GM23338 (cell line): Measurements from ENCODE around the gene ARPP21. TPM values are rescaled to one million over a fixed set of nuclear protein-coding genes. Genes with fewer than 3 reads are reported as not detected.

Source experiments
- ATAC-seq: fragments of 200-7000 bp; cut with Tn5 transposase; 3 replicates; pipeline ENCODE4 v1.9.1; 2020
- DNase-seq: peaks from one replicate; pipeline ENCODE4 v3.0.0-alpha.2; 2015; ENCODE audit warnings: low spot score
- H2AFZ ChIP-seq: fragments of 200-600 bp; sonication (generic); 2 replicates; pipeline ENCODE4 v1.8.0; 2016; ENCODE audit warnings: antibody characterized with exemption, mild to moderate bottlenecking, moderate library complexity
- H3F3A ChIP-seq: fragments of 200-600 bp; sonication (generic); replicated peaks from 2 replicates; pipeline ENCODE4 v1.8.0; 2017; ENCODE audit warnings: antibody characterized with exemption, mixed run types, low read depth
- H3K27ac ChIP-seq: fragments of 200-600 bp; sonication (generic); 2 replicates; pipeline ENCODE4 v1.6.1; 2016; ENCODE audit warnings: low read depth
- H3K27me3 ChIP-seq: fragments of 200-600 bp; sonication (generic); 2 replicates; pipeline ENCODE4 v1.8.0; 2016; ENCODE audit warnings: mild to moderate bottlenecking, mixed run types, moderate library complexity; ENCODE audit not compliant: insufficient read depth
- H3K36me3 ChIP-seq: fragments of 200-600 bp; sonication (generic); 2 replicates; pipeline ENCODE4 v1.8.0; 2016; ENCODE audit warnings: mild to moderate bottlenecking; ENCODE audit not compliant: insufficient read depth
- H3K4me1 ChIP-seq: fragments of 200-600 bp; sonication (generic); 2 replicates; pipeline ENCODE4 v1.8.0; 2016; ENCODE audit warnings: mild to moderate bottlenecking, moderate library complexity; ENCODE audit not compliant: insufficient read depth
- H3K4me2 ChIP-seq: fragments of 200-600 bp; sonication (generic); 2 replicates; pipeline ENCODE4 v1.7.1; 2017; ENCODE audit warnings: mixed run types
- H3K4me3 ChIP-seq: fragments of 200-600 bp; sonication (generic); 2 replicates; pipeline ENCODE4 v1.6.1; 2016; ENCODE audit warnings: mixed run types
- H3K79me2 ChIP-seq: fragments of 200-600 bp; sonication (generic); replicated peaks from 2 replicates; pipeline ENCODE4 v1.8.0; 2017; ENCODE audit warnings: mild to moderate bottlenecking; ENCODE audit not compliant: insufficient read depth
- H3K9me2 ChIP-seq: fragments of 200-600 bp; sonication (generic); 2 replicates; pipeline ENCODE4 v1.8.0; 2017; ENCODE audit not compliant: insufficient read depth
- H4K20me1 ChIP-seq: fragments of 200-600 bp; sonication (generic); replicated peaks from 2 replicates; pipeline ENCODE4 v1.8.0; 2017; ENCODE audit warnings: mild to moderate bottlenecking; ENCODE audit not compliant: insufficient read depth
- H3K27ac Mint-ChIP-seq: 2 replicates; pipeline ENCODE4 v1.8.0; 2020; ENCODE audit warnings: inconsistent platforms, mild to moderate bottlenecking, moderate library complexity, mixed read lengths
- H3K27me3 Mint-ChIP-seq: 3 replicates; pipeline ENCODE4 v1.8.0; 2022; ENCODE audit warnings: low read depth, mild to moderate bottlenecking, moderate library complexity, mixed read lengths, inconsistent platforms; ENCODE audit not compliant: insufficient read depth, poor library complexity
- H3K36me3 Mint-ChIP-seq: 3 replicates; pipeline ENCODE4 v1.8.0; 2021; ENCODE audit warnings: low read depth, mild to moderate bottlenecking, inconsistent platforms, moderate library complexity, mixed read lengths
- H3K4me1 Mint-ChIP-seq: 3 replicates; pipeline ENCODE4 v1.8.0; 2020; ENCODE audit warnings: mild to moderate bottlenecking, inconsistent platforms, mixed read lengths
- H3K4me3 Mint-ChIP-seq: 3 replicates; pipeline ENCODE4 v1.8.0; 2021; ENCODE audit warnings: moderate library complexity, mild to moderate bottlenecking, inconsistent platforms, mixed read lengths
- H3K9me3 Mint-ChIP-seq: 3 replicates; pipeline ENCODE4 v1.8.0; 2020; ENCODE audit warnings: moderate library complexity, mild to moderate bottlenecking, inconsistent platforms, mixed read lengths
- CREB1 ChIP-seq: fragments of 250-450 bp; sonication (Bioruptor Pico); IDR thresholded peaks from 2 replicates; pipeline ENCODE4 v1.5.0; 2020; ENCODE audit warnings: low read depth, mild to moderate bottlenecking, moderate library complexity
- EZH2 ChIP-seq: fragments of 200-600 bp; sonication (generic); IDR thresholded peaks from one replicate; pipeline ENCODE4 v1.8.0; 2017; ENCODE audit warnings: antibody characterized with exemption, mild to moderate bottlenecking, low read depth; ENCODE audit not compliant: unreplicated experiment
- EZH2phosphoT487 ChIP-seq: fragments of 200-600 bp; sonication (generic); IDR thresholded peaks from one replicate; pipeline ENCODE4 v1.8.1; 2018; ENCODE audit warnings: antibody characterized with exemption; ENCODE audit not compliant: unreplicated experiment
- JUNB ChIP-seq: IDR thresholded peaks from one replicate; pipeline ENCODE4 v1.6.1; 2016; ENCODE audit warnings: antibody characterized with exemption; ENCODE audit not compliant: unreplicated experiment
- NANOG ChIP-seq: IDR thresholded peaks from 2 replicates; pipeline ENCODE4 v1.6.1; 2016; ENCODE audit warnings: antibody characterized with exemption, borderline replicate concordance
- POLR2AphosphoS5 ChIP-seq: IDR thresholded peaks from 2 replicates; pipeline ENCODE4 v1.6.1; 2016; ENCODE audit warnings: antibody characterized with exemption, low read depth
- STAT1 ChIP-seq: IDR thresholded peaks from one replicate; pipeline ENCODE4 v1.6.1; 2016; ENCODE audit warnings: antibody characterized with exemption; ENCODE audit not compliant: unreplicated experiment
- ZNF114 ChIP-seq: fragments of 250-450 bp; sonication (Bioruptor Pico); IDR thresholded peaks from 2 replicates; pipeline ENCODE4 v1.5.0; 2020; ENCODE audit warnings: mild to moderate bottlenecking, moderate library complexity
- ZNF331 ChIP-seq: fragments of 250-450 bp; sonication (Bioruptor Pico); IDR thresholded peaks from 2 replicates; pipeline ENCODE4 v1.5.0; 2020; ENCODE audit warnings: low read depth, mild to moderate bottlenecking, moderate library complexity
- polyA plus RNA-seq: library from polyadenylated mRNA; unstranded; fragments of >200 nt; fragmentation: Nextera tagmentation; extraction: Ambion mirVana; gene quantifications from 2 replicates; pipeline ENCODE4 v1.2.1, GENCODE V29; 2016
- total RNA-seq: library from RNA; depleted of rRNA; stranded (reverse); fragments of >200 nt; shearing (Covaris generic); gene quantifications from 2 replicates; pipeline ENCODE4 v1.2.3, GENCODE V29; 2014
- TF ChIP-seq, protein P1 (sequence below): IDR thresholded peaks from one replicate; pipeline ENCODE4 v1.6.1; 2018; ENCODE audit warnings: antibody characterized with exemption; ENCODE audit not compliant: unreplicated experiment
- TF ChIP-seq, protein P2 (sequence below): IDR thresholded peaks from 2 replicates; pipeline ENCODE4 v1.6.1; 2016; ENCODE audit warnings: antibody characterized with exemption
- TF ChIP-seq, protein P3 (sequence below): fragments of 250-450 bp; sonication (Bioruptor Pico); IDR thresholded peaks from 2 replicates; pipeline ENCODE4 v1.5.0; 2020; ENCODE audit warnings: mild to moderate bottlenecking, moderate library complexity
- TF ChIP-seq, protein P4 (sequence below), 2 experiments: fragments of 200-600 bp in 1 of 2; sonication (generic) in 1 of 2; conservative IDR thresholded peaks; 2 replicates each; pipeline versions ENCODE4 v1.5.1 to v1.6.1; 2016 to 2017; ENCODE audit warnings: antibody characterized with exemption in 2 of 2, low read depth in 2 of 2, mild to moderate bottlenecking in 2 of 2, moderate library complexity in 1 of 2

The ARPP21 gene
- total and polyA plus RNA-seq, 2 experiments from 2014 or later, result not detected

DNA sequence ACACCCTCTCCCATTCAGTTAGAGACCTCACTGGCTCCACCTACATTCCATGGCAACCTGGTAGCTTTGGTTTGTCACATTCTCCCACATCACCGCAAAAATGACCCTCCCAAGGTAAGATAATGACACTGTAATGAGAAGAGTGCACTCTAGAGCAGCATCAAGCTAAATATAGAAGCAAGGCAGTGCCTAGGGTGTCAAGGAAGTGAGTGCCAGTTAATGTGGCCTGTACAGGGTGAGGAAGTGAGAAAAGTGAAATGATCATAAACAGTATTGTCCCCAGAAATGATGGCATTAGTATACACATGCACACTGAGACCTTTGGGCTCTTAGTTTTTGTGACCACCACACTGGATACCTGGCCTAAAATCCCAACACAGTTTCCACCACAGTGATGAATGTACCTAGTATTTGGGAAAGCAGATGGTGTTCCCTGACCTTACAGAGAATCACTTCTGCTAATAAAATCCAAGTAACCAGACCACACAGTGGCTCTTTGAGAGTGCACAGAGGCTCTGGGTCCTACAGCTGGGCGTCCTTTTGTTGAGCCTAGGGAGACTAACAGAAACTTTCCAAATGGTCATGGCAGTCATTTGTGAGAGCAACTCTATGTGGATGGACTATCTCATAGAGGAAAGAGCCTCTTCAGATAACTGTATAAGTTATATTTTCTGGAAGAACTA, 106.6 kb downstream of the ARPP21 start:
- peaks cover 26% of the 10 kb centered on the region for H3K27me3 Mint-ChIP-seq
- H3K9me2 ChIP-seq, result no peaks in the 10 kb centered on the region
- H3K79me2 ChIP-seq, result no peaks in the 10 kb centered on the region
- no peak overlapping the region for H3K27ac Mint-ChIP-seq
- H3K4me3 Mint-ChIP-seq, result no peak overlapping the region
- H3K4me2 ChIP-seq, result no peak overlapping the region
- no peaks in the 10 kb centered on the region for H3K36me3 ChIP-seq
- H3K36me3 Mint-ChIP-seq, result no peaks in the 10 kb centered on the region
- peaks cover 20% of the 10 kb centered on the region; the same call in 2 of the 3 replicates for H3K4me1 Mint-ChIP-seq
- peaks cover 29% of the 10 kb centered on the region for H3K27me3 ChIP-seq
- peaks cover 10% of the 10 kb centered on the region; the same call in 1 of the 2 replicates for H3K4me1 ChIP-seq
- TF ChIP-seq ZNF331 (no peak), ZNF114 (CRISPR knock-in tag) (no peak), POLR2AphosphoS5 (no peak), NANOG (no peak), STAT1 (no peak), EZH2phosphoT487 (no peak), CREB1 (CRISPR knock-in tag) (no peak), EZH2 (no peak), JUNB (no peak)
- TF ChIP-seq, protein P1, sequence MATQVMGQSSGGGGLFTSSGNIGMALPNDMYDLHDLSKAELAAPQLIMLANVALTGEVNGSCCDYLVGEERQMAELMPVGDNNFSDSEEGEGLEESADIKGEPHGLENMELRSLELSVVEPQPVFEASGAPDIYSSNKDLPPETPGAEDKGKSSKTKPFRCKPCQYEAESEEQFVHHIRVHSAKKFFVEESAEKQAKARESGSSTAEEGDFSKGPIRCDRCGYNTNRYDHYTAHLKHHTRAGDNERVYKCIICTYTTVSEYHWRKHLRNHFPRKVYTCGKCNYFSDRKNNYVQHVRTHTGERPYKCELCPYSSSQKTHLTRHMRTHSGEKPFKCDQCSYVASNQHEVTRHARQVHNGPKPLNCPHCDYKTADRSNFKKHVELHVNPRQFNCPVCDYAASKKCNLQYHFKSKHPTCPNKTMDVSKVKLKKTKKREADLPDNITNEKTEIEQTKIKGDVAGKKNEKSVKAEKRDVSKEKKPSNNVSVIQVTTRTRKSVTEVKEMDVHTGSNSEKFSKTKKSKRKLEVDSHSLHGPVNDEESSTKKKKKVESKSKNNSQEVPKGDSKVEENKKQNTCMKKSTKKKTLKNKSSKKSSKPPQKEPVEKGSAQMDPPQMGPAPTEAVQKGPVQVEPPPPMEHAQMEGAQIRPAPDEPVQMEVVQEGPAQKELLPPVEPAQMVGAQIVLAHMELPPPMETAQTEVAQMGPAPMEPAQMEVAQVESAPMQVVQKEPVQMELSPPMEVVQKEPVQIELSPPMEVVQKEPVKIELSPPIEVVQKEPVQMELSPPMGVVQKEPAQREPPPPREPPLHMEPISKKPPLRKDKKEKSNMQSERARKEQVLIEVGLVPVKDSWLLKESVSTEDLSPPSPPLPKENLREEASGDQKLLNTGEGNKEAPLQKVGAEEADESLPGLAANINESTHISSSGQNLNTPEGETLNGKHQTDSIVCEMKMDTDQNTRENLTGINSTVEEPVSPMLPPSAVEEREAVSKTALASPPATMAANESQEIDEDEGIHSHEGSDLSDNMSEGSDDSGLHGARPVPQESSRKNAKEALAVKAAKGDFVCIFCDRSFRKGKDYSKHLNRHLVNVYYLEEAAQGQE, result no peak
- TF ChIP-seq, protein P2, sequence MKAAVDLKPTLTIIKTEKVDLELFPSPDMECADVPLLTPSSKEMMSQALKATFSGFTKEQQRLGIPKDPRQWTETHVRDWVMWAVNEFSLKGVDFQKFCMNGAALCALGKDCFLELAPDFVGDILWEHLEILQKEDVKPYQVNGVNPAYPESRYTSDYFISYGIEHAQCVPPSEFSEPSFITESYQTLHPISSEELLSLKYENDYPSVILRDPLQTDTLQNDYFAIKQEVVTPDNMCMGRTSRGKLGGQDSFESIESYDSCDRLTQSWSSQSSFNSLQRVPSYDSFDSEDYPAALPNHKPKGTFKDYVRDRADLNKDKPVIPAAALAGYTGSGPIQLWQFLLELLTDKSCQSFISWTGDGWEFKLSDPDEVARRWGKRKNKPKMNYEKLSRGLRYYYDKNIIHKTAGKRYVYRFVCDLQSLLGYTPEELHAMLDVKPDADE, result no peak
- TF ChIP-seq, protein P3, sequence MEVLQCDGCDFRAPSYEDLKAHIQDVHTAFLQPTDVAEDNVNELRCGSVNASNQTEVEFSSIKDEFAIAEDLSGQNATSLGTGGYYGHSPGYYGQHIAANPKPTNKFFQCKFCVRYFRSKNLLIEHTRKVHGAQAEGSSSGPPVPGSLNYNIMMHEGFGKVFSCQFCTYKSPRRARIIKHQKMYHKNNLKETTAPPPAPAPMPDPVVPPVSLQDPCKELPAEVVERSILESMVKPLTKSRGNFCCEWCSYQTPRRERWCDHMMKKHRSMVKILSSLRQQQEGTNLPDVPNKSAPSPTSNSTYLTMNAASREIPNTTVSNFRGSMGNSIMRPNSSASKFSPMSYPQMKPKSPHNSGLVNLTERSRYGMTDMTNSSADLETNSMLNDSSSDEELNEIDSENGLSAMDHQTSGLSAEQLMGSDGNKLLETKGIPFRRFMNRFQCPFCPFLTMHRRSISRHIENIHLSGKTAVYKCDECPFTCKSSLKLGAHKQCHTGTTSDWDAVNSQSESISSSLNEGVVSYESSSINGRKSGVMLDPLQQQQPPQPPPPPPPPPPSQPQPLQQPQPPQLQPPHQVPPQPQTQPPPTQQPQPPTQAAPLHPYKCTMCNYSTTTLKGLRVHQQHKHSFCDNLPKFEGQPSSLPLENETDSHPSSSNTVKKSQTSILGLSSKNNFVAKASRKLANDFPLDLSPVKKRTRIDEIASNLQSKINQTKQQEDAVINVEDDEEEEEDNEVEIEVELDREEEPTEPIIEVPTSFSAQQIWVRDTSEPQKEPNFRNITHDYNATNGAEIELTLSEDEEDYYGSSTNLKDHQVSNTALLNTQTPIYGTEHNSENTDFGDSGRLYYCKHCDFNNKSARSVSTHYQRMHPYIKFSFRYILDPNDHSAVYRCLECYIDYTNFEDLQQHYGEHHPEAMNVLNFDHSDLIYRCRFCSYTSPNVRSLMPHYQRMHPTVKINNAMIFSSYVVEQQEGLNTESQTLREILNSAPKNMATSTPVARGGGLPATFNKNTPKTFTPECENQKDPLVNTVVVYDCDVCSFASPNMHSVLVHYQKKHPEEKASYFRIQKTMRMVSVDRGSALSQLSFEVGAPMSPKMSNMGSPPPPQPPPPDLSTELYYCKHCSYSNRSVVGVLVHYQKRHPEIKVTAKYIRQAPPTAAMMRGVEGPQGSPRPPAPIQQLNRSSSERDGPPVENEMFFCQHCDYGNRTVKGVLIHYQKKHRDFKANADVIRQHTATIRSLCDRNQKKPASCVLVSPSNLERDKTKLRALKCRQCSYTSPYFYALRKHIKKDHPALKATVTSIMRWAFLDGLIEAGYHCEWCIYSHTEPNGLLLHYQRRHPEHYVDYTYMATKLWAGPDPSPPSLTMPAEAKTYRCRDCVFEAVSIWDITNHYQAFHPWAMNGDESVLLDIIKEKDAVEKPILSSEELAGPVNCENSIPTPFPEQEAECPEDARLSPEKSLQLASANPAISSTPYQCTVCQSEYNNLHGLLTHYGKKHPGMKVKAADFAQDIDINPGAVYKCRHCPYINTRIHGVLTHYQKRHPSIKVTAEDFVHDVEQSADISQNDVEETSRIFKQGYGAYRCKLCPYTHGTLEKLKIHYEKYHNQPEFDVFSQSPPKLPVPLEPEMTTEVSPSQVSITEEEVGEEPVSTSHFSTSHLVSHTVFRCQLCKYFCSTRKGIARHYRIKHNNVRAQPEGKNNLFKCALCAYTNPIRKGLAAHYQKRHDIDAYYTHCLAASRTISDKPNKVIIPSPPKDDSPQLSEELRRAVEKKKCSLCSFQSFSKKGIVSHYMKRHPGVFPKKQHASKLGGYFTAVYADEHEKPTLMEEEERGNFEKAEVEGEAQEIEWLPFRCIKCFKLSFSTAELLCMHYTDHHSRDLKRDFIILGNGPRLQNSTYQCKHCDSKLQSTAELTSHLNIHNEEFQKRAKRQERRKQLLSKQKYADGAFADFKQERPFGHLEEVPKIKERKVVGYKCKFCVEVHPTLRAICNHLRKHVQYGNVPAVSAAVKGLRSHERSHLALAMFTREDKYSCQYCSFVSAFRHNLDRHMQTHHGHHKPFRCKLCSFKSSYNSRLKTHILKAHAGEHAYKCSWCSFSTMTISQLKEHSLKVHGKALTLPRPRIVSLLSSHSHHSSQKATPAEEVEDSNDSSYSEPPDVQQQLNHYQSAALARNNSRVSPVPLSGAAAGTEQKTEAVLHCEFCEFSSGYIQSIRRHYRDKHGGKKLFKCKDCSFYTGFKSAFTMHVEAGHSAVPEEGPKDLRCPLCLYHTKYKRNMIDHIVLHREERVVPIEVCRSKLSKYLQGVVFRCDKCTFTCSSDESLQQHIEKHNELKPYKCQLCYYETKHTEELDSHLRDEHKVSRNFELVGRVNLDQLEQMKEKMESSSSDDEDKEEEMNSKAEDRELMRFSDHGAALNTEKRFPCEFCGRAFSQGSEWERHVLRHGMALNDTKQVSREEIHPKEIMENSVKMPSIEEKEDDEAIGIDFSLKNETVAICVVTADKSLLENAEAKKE, result no peak
- TF ChIP-seq, protein P4, sequence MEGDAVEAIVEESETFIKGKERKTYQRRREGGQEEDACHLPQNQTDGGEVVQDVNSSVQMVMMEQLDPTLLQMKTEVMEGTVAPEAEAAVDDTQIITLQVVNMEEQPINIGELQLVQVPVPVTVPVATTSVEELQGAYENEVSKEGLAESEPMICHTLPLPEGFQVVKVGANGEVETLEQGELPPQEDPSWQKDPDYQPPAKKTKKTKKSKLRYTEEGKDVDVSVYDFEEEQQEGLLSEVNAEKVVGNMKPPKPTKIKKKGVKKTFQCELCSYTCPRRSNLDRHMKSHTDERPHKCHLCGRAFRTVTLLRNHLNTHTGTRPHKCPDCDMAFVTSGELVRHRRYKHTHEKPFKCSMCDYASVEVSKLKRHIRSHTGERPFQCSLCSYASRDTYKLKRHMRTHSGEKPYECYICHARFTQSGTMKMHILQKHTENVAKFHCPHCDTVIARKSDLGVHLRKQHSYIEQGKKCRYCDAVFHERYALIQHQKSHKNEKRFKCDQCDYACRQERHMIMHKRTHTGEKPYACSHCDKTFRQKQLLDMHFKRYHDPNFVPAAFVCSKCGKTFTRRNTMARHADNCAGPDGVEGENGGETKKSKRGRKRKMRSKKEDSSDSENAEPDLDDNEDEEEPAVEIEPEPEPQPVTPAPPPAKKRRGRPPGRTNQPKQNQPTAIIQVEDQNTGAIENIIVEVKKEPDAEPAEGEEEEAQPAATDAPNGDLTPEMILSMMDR (conservative IDR thresholded peaks at IDR 0.05; ENCODE audit: low read depth in 2 of 2), result no peak
- ATAC-seq (no peak), DNase-seq (no peak)
- no peak overlapping the region for H3K27ac ChIP-seq
- no peak overlapping the region for H2AFZ ChIP-seq
- no peaks in the 10 kb centered on the region; the same call in 2 of the 3 replicates for H3K9me3 Mint-ChIP-seq
- no peaks in the 10 kb centered on the region; the same call in 1 of the 2 replicates for H4K20me1 ChIP-seq
- no peaks in the 10 kb centered on the region for H3F3A ChIP-seq
- no peak overlapping the region for H3K4me3 ChIP-seq
